Hepatocyte (in vitro differentiated cells): Measurements from ENCODE around the gene KIF1B.

Source experiments
- CTCF ChIP-seq: fragments of 200-600 bp; sonication (generic); IDR thresholded peaks from 2 replicates; pipeline ENCODE4 v1.5.1; 2016; ENCODE audit warnings: antibody characterized with exemption, mild to moderate bottlenecking; ENCODE audit not compliant: poor library complexity
- EZH2 ChIP-seq: fragments of 200-600 bp; sonication (generic); IDR thresholded peaks from 2 replicates; pipeline ENCODE4 v1.6.1; 2016; ENCODE audit warnings: antibody characterized with exemption, mild to moderate bottlenecking, borderline replicate concordance

DNA sequence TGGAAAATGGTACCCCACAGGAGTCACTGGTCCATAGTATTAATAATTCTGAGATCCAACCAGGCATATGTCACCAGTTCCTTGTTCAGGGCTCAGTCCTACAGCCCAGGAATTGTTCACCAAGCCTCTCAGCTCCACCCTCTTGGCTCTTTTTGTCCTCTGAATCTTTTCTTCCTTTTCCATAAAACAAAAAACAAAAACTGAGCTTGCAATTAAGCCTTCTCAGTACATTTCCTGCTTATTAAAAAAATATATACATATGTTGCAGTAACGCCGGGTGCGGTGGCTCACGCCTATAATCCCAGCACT, 23.4 kb upstream of the KIF1B start:
- TF ChIP-seq CTCF (no peak), EZH2 (no peak)
